AG04449 (cell line): ENCODE results near the gene SCMH1.
A peak's percentile ranks its signal among the peaks of the same experiment; 100 is the strongest.

ENCODE experiments used
- CTCF ChIA-PET: fragments of 350-600 bp; formaldehyde crosslinking; extraction: SDS; loops from one replicate; lab custom pipeline; 2021; ENCODE audit warnings: antibody characterized with exemption; lab: Yijun Ruan, JAX
- POLR2A ChIA-PET: fragments of 400-600, 350-600 bp; formaldehyde crosslinking; extraction: SDS; loops from one replicate; lab custom pipeline; 2020; ENCODE audit warnings: antibody characterized with exemption, inconsistent platforms; lab: Yijun Ruan, JAX
- DNase-seq: peaks from one replicate; pipeline ENCODE4 v3.0.0-alpha.2; 2010; ENCODE audit warnings: low read depth, low spot score
- H3K4me3 ChIP-seq: 2 replicates; pipeline ENCODE4 v1.5.1; 2011; ENCODE audit warnings: low read depth, mild to moderate bottlenecking, control low read depth, low read length
- TF ChIP-seq, protein P1 (sequence below): IDR thresholded peaks from one replicate; pipeline ENCODE4 v1.5.1; 2011; ENCODE audit warnings: mild to moderate bottlenecking, moderate library complexity, low read length, control low read depth, inconsistent platforms; ENCODE audit not compliant: insufficient read depth; ENCODE audit errors: missing control alignments

Gene SCMH1

DNA sequence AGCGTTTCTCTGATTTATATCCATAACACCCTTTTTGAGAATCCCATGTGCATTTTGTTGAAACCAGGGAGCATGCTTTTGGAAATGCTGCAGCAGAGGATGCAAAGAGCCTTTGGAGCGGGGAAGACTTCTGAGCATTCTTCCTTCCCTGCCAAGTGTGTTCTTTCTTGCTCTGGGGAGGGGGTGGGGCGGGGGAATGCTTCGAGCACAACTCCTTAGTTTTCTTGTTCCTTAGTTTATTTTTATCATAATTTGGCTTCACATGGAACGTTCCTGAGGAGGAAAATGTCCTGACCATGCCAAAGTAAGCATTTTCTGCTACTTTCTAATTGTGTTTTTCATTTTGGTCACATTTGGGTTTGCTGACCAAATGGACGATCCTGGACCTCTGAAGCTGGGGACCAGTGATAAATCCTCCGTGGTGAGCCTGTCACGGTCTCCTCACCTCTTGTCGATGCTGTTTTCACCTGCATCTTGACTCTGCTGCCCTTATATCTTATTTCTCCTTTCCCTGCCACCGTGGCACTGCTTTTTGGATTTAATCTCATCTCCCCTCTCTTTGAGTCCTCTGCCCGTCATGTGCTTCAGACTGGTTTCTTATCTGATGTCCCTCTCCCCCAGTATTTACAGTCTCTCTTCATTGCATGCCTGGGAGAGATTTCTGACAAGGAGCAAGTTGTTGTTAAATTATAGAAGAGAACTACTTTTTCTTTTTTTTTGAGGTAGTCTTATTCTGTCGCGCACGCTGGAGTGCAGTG is 260.2 kb downstream of the SCMH1 start:
- no peak for DNase-seq
- peak overlapping the region; percentile 70 for H3K4me3 ChIP-seq
- ChIA-PET POLR2A (interaction anchor here (1.0 to 1.2 kb wide), 2 partner anchors 21 to 22 kb away, joined by 3 to 5 read pairs; no protein-coding TSS in a partner anchor), CTCF (interaction anchor here (0.6 to 4.0 kb wide), 3 partner anchors 14 to 31 kb away, joined by 3 to 38 read pairs (median 5); no protein-coding TSS in a partner anchor)
- TF ChIP-seq, protein P1, sequence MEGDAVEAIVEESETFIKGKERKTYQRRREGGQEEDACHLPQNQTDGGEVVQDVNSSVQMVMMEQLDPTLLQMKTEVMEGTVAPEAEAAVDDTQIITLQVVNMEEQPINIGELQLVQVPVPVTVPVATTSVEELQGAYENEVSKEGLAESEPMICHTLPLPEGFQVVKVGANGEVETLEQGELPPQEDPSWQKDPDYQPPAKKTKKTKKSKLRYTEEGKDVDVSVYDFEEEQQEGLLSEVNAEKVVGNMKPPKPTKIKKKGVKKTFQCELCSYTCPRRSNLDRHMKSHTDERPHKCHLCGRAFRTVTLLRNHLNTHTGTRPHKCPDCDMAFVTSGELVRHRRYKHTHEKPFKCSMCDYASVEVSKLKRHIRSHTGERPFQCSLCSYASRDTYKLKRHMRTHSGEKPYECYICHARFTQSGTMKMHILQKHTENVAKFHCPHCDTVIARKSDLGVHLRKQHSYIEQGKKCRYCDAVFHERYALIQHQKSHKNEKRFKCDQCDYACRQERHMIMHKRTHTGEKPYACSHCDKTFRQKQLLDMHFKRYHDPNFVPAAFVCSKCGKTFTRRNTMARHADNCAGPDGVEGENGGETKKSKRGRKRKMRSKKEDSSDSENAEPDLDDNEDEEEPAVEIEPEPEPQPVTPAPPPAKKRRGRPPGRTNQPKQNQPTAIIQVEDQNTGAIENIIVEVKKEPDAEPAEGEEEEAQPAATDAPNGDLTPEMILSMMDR = no peak

DNA sequence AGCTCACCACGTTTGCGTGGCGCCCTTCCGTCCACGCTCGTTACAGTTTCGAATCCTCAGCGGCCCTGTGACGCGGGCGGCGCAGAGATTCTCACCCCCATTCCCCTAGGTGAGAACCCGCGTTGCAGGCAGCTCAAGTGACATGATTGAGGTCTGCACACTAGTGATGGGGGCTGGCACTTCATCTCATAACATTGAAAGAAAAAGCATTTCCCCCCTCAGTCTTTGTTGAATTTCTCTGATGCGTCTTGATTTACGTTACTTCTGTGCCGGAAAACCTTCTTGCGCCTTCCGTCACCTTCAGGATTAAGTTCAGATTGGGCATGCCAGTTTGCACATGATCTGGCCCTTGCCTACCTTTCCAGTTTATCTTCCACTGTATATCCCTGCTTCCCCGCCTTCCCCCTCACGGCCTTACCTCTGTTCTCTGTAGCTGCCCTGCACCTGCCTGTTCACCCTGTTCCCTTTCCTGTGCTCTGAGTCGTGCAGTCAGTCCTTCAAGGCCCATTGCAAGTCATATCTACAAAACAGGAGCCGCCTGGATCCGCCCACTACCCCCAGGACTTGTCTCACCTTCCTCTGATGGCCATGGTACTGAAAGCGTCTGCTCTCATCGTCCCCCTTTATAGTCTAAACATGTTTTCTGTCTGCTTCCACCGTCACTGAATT is 261.5 kb downstream of the SCMH1 start:
- CTCF ChIA-PET = interaction anchor here (0.6 to 4.0 kb wide), 6 partner anchors 11 to 131 kb away, joined by 3 to 38 read pairs (median 6); no protein-coding TSS in a partner anchor
- no peak for DNase-seq
- TF ChIP-seq, protein P1 = no peak
- H3K4me3 ChIP-seq = peak overlapping the region; percentile 70
- POLR2A ChIA-PET = interaction anchor here (1.2 kb wide), 3 partner anchors 18 to 23 kb away, joined by 3 to 10 read pairs (median 3); no protein-coding TSS in a partner anchor

DNA sequence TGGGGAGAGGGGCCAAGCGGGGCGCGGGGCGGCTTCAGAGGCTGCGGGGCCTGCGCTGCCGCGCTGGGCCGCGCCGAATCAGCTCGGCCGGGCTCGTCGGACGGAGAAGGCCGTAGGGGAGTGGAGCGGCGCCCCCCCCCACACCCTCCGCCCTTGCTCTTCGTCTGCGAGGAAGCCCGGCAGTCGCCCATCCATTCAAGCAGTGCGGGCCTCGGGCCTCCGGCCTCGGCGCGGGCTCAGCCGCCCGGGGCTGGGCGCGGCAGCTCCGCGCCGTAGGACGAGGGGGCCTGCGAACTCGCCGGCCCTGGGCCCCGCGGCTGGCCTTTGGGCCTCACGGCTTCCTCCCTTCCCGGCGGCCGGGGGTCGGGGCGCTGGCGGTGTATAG is 262.0 kb downstream of the SCMH1 start:
- peak overlapping the region; percentile 70 for H3K4me3 ChIP-seq
- TF ChIP-seq, protein P1 = no peak
- no peak for DNase-seq
- POLR2A ChIA-PET = interaction anchor here (1.2 to 1.3 kb wide), 3 partner anchors 19 to 23 kb away, joined by 3 to 10 read pairs (median 3); no protein-coding TSS in a partner anchor
- CTCF ChIA-PET = interaction anchor here (0.9 to 4.0 kb wide), 7 partner anchors 11 to 131 kb away, joined by 3 to 38 read pairs (median 4); no protein-coding TSS in a partner anchor

DNA sequence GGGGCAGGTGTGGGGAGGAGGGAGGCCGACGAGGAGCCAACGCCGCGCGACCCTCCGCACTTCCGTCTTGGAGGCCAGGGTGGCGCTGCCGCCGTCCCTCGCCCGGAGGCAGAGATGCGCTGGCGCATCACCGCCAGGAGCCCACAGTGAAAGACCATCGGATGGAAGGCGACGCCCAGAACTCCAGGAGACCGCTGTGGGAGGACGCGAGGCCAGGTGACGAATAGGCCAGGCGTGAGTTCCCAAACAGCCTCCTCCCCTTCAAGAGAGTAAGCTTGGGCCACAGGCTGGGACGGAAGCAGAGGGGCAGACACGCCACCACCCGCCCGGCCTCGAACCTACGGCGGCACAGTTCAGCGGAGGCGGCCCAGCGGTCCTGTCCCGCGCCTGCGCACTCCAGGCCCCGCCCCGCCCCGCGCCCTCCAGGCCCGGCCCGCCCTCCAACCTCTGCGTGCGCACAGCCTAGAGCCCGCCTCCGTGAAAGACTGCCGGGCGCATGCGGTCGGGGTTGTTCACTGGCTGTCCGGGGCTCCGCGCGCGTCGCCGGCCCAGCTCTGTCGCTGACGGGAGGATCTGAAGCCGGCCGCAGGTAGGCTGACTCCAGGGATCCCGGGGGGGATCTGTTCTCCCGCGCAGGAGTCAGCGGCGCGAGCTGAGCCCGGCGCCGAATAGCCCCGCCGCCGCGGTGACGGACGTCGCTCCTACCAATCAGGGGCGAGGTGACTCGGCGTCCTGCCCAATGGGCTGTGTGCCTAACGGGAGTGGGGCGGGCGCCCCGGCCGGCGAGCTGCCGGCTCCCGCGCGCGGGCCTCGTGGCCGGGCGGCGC is 262.7 kb downstream of the SCMH1 start, which contains the start of gene CTPS1:
Gene CTPS1, plus strand, starts transcription at position 456 of the 827 bp plus-strand sequence. CDS start 3,595 bp downstream, outside the sequence.
- H3K4me3 ChIP-seq = peak within 1 kb of the TSS; percentile 70
- ChIA-PET CTCF (interaction anchor here (0.6 to 4.0 kb wide), 10 partner anchors 10 to 175 kb away, joined by 3 to 38 read pairs (median 4); no protein-coding TSS in a partner anchor), POLR2A (interaction anchor here (0.6 to 1.3 kb wide), 5 partner anchors 12 to 24 kb away, joined by 3 to 10 read pairs (median 3); no protein-coding TSS in a partner anchor)
- DNase-seq = peak; percentile 54
- TF ChIP-seq, protein P1 = peak; percentile 37

DNA sequence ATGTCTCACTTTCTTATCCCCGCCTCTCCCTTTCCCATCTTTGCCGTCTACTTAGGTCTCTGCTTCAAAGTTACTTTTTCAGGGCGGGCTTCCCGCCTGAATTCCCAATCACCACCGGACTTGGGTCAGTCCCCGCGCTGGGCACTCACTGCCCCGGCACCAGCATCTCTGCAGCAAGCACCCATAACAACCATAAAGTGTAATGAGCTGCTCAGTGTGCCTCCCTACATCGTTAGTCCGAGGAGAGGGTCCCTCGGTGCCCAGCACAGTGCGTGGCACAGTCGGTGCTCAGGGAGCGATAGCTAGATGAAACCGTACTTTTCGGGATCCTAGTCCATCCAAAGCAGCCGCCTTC is 263.2 kb downstream of the SCMH1 start:
- POLR2A ChIA-PET = interaction anchor here (1.3 kb wide), 1 partner anchor 23 kb away, joined by 3 read pairs; no protein-coding TSS in a partner anchor
- no peak for DNase-seq
- peak overlapping the region; percentile 70 for H3K4me3 ChIP-seq
- TF ChIP-seq, protein P1 = no peak
- CTCF ChIA-PET = interaction anchor here (1.1 to 4.0 kb wide), 6 partner anchors 9 to 128 kb away, joined by 3 to 38 read pairs (median 5); no protein-coding TSS in a partner anchor
